NCI-H1694 treated with DMSO at 0.1 percent for 48 hours (cell line): Measurements from ENCODE around the gene CCDC120.
A peak's percentile ranks its signal among the peaks of the same experiment; 100 is the strongest.

Experiments used
- DNase-seq: peaks from one replicate; lab custom pipeline; 2025; lab: John Stamatoyannopoulos, UW

CCDC120 gene

DNA sequence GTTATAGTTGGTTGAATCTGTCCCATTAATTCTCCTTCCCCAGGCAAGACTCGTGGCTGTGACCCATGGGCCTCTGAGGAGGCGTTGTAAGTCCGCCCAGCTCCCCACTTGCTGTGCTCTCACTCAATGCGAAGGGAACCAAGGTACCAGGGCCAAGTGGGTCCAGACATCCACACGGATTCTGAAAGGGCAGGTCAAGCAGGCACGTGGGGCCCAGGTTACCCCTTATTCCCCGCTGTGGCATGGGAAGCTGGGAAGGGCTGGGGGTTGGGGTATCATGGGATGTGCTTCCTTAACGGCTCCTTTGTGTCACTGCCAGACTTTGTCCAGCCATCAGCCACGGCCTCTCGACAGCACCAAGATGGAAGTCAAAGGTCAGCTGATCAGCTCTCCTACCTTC, 3.1 kb downstream of the CCDC120 start:
- DNase-seq = no peak

- DNase-seq = no peak
These were observed 4.9 kb downstream of the CCDC120 start for GRCh38 chrX:49063715-49064114.

GRCh38 chrX:49064303-49064702, 5.5 kb downstream of the CCDC120 start:
- DNase-seq = no peak

DNA sequence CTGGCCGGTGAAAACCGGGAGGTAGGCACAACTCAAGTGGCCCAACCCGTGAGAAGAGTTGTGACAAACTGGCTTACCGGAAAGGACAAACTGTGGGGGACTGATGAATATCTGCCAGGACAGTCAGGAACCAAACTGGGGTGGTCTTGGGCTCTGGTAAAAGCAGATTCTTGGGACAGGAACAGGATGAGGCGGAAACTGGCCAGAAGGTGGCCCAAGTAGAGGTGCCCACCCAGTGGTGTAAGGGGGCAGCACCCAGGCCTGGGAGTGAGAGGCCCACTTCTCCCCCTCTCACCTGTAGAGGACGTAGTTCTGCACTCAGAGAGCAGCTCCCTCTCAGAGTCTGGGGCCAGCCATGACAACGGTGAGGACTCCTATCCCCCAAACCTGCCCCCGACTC, 5.9 kb downstream of the CCDC120 start:
- DNase-seq = no peak

DNA sequence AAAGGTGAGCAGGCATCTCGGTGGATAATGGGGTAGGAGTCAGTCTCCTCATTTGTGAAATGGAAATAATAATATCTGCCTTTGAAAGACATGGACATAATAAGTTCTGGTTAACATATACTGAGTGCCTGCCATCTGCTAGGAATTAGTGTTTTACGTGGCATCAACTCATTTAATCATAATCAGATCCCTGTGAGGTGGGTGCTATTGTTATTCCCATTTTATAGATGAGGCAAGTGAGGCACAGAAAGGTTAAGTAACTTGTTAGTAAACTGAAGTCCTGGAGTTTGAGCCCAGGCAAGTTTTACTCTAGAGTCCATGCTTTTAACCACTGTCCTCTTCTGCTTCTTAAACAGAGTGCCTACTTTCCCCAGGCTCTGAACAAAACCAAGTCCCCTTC, 7.5 kb downstream of the CCDC120 start:
- DNase-seq = no peak

DNA sequence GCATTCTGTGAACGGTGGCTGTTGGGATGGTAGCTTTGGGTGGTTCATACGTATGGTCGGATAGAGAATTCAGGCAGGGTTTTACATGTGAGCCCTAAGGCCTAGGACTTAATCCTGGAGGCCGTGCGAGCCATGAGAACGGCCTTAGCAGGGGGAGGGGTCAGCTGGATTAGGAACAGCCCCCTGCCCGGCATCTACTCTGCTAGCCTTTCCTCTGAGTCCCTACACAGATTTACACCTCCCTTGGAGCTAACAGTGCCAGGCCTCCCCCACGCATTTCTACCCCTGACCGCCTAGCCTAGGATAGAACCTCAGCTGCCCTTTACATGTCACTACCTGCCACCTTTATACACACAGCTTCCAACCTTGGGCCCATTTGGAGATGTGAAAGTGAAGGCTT, 7.9 kb downstream of the CCDC120 start:
- DNase-seq = no peak

DNA sequence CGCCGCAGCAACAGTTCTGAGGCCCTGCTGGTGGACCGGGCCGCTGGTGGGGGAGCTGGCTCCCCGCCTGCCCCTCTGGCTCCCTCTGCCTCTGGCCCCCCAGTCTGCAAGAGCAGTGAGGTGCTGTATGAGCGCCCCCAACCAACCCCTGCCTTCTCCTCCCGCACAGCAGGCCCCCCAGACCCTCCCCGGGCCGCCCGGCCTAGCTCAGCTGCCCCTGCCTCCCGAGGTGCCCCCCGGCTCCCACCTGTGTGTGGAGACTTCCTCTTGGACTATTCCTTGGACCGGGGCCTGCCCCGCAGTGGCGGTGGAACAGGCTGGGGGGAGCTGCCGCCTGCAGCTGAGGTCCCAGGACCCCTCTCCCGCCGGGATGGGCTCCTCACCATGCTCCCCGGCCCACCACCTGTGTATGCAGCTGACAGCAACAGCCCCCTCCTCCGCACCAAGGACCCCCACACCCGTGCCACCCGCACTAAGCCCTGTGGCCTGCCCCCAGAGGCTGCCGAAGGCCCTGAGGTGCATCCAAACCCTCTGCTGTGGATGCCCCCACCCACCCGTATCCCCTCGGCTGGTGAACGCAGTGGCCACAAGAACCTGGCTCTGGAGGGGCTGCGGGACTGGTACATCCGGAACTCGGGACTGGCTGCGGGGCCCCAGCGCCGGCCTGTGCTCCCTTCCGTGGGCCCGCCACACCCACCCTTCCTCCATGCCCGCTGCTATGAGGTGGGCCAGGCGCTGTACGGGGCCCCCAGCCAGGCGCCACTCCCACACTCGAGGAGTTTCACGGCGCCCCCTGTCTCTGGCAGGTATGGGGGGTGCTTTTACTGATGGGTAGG, 8.7 kb downstream of the CCDC120 start:
- no peak for DNase-seq

GRCh38 chrX:49069038-49069437, 10.2 kb downstream of the CCDC120 start:
- DNase-seq = no peak

DNA sequence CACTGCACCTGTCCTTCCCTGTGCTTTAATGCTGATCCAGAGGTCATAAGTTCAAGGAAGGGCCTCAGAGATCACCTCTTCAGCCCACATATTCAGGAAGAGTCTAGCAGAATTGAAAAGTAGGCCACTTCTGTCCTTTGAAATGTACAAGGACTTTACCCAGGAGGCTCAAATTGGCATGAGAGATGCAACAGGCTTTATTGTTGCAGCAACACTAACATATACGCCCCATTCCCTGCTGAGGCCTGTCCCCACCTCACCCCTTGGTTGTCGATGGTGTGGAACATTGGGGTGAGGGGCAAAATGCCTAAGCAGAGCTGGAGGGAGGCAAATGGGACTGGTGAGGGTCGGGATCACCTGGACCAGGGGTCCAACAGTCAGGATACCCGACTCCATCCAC, 12.2 kb downstream of the CCDC120 start:
- DNase-seq = no peak

GRCh38 chrX:49071877-49072711, 13.3 kb downstream of the CCDC120 start:
- DNase-seq = no peak

GRCh38 chrX:49072712-49073095, 13.9 kb downstream of the CCDC120 start:
- no peak for DNase-seq

DNA sequence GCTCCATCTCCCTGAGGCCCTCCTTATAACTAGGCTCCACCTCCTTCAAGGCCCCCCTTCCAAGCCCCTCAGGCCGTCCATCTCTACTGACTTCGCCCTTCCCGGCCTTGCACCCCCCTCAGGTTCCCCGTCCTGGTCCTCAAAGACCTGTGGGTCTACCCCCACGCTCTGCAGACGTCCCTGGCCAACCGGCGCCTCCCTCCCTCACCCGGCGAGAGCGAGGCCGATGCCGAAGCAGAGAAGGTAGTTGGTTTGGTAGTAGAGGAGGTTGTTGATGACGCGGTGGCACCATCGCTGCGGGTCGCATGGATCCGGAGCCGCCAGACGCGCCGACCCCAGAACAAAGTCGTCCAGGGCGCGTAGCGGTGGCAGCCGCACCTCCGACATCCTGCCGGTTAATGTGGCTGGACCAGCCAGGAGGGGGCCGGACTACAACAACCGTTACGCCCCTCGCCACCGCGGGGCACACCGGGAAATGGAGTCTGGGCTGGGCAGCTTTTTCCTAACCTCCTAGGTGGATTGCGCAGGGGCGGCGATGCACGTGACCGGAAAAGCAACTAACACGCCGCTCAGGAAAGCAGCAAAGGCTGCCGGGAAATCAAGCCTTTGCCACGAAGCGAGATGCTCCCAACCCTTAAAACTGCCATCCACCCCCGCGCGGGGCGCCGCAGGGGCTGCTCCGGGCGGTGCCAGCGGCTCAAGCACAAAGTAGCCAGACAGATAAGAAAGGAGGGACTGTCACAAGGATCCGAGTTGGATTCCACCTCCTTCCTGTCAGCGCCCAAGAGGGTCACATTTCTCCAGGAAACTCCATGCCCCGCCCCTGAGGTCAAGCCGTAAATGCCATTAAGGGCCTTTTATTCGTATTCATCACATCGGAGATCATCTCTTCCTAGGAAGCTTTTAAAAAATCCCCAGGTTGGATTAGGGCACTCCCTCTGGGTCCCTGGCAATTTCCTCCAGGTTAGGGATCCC, 15.1 kb downstream of the CCDC120 start, which contains the start of gene PRAF2:
PRAF2 (minus strand) TSS at position 402 of the 975 bp plus-strand sequence; CDS start at position 387, 15 bp downstream.
- DNase-seq = peak; percentile 80

- DNase-seq = no peak
These were observed 16.5 kb downstream of the CCDC120 start for GRCh38 chrX:49075347-49075746.

GRCh38 chrX:49077941-49078340, 19.1 kb downstream of the CCDC120 start:
- DNase-seq = no peak

DNA sequence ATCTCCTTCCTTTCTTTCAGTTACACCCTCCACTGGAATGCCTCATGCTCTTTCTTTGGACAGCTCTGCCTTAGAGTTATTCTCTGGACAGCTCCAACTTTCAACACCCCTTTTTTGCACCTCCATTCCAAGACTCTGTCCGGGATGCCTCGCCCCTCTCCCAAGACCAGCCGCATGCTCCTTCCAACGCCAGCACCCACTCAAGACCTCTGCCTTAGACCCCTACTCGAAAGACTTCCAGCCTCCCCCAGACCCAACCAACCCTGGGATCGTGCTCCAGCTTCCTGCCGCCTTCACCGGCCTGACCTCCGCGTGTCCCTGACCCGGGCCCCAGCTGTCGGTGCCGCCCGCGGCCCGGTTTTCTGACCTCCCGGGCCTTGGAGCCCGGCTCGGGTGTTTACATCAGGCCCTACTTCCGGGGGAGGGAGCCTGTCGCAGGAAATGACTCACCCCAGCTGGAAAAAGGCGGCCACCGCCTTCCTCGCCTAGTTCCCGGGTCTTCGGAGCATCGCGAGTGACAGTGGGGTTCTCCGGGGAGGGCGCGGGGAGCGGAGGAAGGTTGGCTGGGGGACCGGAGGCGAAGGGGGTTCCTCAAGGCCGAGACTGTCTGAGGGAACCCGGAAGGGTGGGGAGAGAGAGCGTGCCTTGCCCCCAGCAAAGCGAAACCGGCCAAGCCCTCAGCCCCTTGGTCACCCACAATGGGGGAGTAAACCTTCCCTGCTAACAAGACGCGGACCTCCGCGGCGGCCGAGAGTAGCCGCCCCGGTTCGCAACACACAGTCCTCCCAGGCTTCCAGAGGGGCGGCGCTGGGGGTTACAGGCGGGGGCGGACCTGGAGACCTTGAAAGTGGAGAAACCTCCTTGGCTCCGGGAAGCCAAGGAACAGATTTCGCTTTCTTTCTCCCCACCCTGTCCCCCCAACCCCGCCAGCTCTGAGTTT, 21.0 kb downstream of the CCDC120 start, which contains the start of gene WDR45:
WDR45 (minus strand) TSS at position 399 of the 940 bp plus-strand sequence. CDS start 1,792 bp downstream, outside the sequence.
- peak; percentile 18 for DNase-seq

DNA sequence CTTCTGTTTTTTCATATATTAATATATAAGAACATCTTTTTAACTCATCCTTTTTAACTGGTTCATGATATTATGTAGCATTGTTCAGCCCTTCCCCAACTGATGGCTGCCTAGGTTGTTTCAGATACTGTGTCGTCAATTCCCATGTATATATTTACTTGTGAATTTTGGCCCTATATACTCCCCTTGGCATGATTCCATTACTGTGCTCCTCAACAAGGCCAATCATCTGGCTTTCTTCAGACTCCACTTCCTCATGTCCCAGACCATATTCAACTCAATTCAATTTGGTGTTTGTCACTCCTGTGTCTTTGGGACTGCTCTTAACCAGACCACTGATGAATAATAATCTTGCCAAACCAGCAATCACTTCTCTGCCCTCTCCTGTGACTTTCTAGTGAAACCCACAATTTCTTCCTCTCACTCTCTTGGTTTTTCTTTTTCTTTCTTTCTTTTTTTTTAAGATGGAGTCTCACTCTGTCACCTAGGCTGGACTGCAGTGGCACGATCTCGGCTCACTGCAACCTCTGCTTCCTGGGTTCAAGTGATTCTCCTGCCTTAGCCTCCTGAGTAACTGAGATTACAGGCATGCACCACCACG, 23.6 kb downstream of the CCDC120 start:
- DNase-seq = no peak

GRCh38 chrX:49089553-49089952, 30.8 kb downstream of the CCDC120 start:
- DNase-seq = no peak

DNA sequence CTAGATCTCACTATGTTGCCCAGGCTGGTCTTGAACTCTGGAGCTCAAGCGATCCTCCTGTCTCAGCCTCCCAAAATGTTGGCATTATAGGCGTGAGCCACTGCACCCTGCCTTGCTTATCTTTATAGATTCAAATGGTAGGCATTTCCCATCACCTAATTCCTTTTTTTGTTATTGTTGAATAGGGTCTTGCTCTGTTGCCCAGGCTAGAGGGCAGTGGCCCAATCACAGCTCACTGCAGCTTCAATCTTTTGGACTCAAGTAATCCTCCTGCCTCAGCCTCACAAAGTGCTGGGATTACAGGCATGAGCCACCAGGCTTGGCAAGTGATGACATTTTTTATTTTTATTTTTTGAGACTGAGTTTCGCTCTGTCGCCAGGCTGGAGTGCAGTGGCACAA, 37.6 kb downstream of the CCDC120 start:
- DNase-seq = no peak

DNA sequence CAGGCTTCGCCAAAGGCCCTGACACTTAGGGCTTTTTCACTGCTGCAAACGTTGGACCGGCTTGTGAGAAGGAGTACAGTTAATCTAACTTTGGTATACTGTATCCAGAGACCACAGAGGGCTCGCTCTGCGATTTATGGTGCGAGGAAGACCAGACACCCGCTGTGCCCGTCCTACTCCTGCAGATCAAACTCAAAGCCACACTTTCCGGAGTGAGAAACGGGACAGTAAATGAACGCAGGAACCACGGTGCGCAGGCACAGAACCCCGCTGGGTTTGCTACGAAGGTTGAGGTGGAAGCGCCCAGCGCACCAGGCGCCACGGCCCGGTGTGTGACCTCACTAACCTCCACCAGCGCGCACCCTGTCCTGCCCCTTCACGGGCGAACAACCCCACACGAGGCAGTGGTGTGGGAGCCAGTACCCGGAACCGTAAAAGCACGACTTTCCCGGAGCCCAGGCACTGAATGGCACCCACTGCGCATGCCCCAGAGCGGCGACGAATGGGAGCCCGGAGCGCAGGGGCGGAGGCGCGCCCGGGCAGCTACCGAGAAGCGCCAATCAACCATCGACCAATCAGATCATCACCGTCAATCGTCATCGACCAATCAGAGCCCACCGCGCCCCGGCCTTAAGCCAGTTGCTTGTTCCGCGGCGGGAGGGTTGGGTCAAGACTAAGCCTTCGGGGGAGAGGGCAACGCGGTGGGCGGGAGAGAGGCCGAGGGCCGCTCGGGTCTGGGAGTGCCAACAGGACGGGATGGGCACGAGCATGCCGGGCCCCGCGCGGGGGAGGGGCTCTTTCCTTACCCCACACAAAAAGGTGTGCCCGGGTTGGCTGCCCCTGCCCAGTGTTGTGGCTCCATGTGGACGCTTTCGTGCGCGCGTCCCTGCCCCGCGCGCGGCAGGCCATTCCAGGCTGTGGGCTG, 42.2 kb downstream of the CCDC120 start:
- peak; percentile 94 for DNase-seq
